Breast epithelium (tissue), 4 donors: ENCODE data around the gene ABAT. TPM values are rescaled to one million over a fixed set of nuclear protein-coding genes. Genes with fewer than 3 reads are reported as not detected.

ENCODE experiments used
- DNase-seq, 2 donors: peaks; one replicate each; pipeline ENCODE4 v3.0.0-alpha.2; 2019; ENCODE audit warnings: low spot score in 2 of 2
- H3K27ac ChIP-seq, 2 donors: fragments of 200-600 bp; sonication (generic) in 1 of 2; one replicate each; pipeline ENCODE4 v1.5.1; 2016 to 2019; ENCODE audit warnings: mild to moderate bottlenecking in 1 of 2
- H3K27me3 ChIP-seq, 2 donors: fragments of 200-600 bp; sonication (generic) in 1 of 2; one replicate each; pipeline versions ENCODE4 v1.5.1 to v1.6.0; 2017 to 2019; ENCODE audit warnings: control low read depth in 1 of 2, mild to moderate bottlenecking in 1 of 2
- H3K36me3 ChIP-seq: fragments of 200-600 bp; one replicate; pipeline ENCODE4 v1.5.1; 2019
- H3K4me1 ChIP-seq, 2 donors: fragments of 200-600 bp; sonication (generic); one replicate each; pipeline ENCODE4 v1.5.1; 2016 to 2019; ENCODE audit warnings: control low read depth in 1 of 2
- H3K4me3 ChIP-seq, 3 donors: fragments of 200-600 bp; sonication (generic); 1 replicate in 2 of 3; 2 replicates in 1 of 3; pipeline ENCODE4 v1.5.1; 2016 to 2019; ENCODE audit warnings: mild to moderate bottlenecking in 3 of 3, moderate library complexity in 2 of 3
- H3K9me3 ChIP-seq, 2 donors: fragments of 200-600 bp; sonication (generic) in 1 of 2; one replicate each; pipeline ENCODE4 v1.5.1; 2016 to 2019; ENCODE audit warnings: control low read depth in 1 of 2
- CTCF ChIP-seq, 3 donors: fragments of 450-650 bp; IDR thresholded peaks; one replicate each; pipeline ENCODE4 v1.5.1; 2016 to 2017; ENCODE audit warnings: antibody characterized with exemption in 3 of 3, mild to moderate bottlenecking in 3 of 3, moderate library complexity in 3 of 3
- POLR2A ChIP-seq: fragments of 450-650 bp; IDR thresholded peaks from one replicate; pipeline ENCODE4 v1.6.1; 2016; ENCODE audit warnings: antibody characterized with exemption, mild to moderate bottlenecking, moderate library complexity
- POLR2AphosphoS5 ChIP-seq, 3 donors: sonication (generic); formaldehyde crosslinking; IDR thresholded peaks; one replicate each; pipeline ENCODE4 v1.6.1; 2017; ENCODE audit warnings: antibody characterized with exemption in 3 of 3
- intact Hi-C: fragments of 100-400 bp; cut with DNase I; formaldehyde crosslinking; loops from one replicate; pipeline ENCODE4 v1.15.1; 2023; ENCODE audit warnings: low total_unique reads
- total RNA-seq, 3 donors: library from RNA; depleted of rRNA; stranded (reverse); fragments of >200 nt; gene quantifications; one replicate each; pipeline ENCODE4 v1.1.0, GENCODE V29; 2016

Gene ABAT
- total RNA-seq, 3 donors from 2014 or later = 7.5 to 12.6 (median 9.8) TPM

GRCh38 chr16:8761078-8761477 lies 86.7 kb downstream of the ABAT start:
- Histone ChIP-seq H3K27ac (no peak overlapping the region), H3K9me3 (no peaks in the 10 kb centered on the region), H3K4me1 (no peaks in the 10 kb centered on the region), H3K36me3 (no peaks in the 10 kb centered on the region), H3K27me3 (no peaks in the 10 kb centered on the region), H3K4me3 (no peak overlapping the region)
- intact Hi-C loops = no loop called here
- TF ChIP-seq POLR2AphosphoS5 (IDR thresholded peaks at IDR 0.05) = no peak
- TF ChIP-seq POLR2A = no peak
- TF ChIP-seq CTCF (IDR thresholded peaks at IDR 0.05) = no peak
- no peak for DNase-seq

GRCh38 chr16:8762254-8762653 lies 87.8 kb downstream of the ABAT start:
- H3K36me3 ChIP-seq = no peaks in the 10 kb centered on the region

DNA sequence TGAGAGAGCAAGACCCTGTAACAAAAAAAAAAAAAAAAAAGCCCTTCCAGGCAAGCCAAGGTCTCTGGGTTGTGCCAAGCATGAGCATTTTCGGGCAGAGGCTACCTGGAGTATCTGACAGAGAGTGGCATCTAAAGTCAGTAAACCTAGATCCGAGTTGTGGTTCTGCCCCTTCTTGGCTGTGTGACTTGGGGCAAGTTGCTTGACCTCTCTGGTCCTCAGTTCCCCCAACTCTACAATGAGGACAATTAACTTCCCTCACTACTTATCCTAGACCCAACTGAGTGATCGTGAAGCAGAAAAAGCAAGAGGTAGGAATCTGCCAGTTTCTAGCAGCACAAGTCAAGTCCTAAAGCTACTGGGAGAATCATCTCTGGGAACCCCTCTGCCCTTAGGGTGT lies 88.7 kb downstream of the ABAT start:
- Histone ChIP-seq H3K36me3 (no peaks in the 10 kb centered on the region), H3K4me3 (no peak overlapping the region), H3K27me3 (no peaks in the 10 kb centered on the region), H3K27ac (no peak overlapping the region), H3K9me3 (no peaks in the 10 kb centered on the region), H3K4me1 (no peaks in the 10 kb centered on the region)
- DNase-seq = no peak
- TF ChIP-seq CTCF (IDR thresholded peaks at IDR 0.05) (no peak), POLR2AphosphoS5 (IDR thresholded peaks at IDR 0.05) (no peak), POLR2A (no peak)
- intact Hi-C loops = no loop called here

More at GRCh38 chr16:8762254-8762653, 87.8 kb downstream of the ABAT start:
- Histone ChIP-seq H3K4me3 (no peak overlapping the region), H3K27ac (no peak overlapping the region), H3K4me1 (no peaks in the 10 kb centered on the region), H3K9me3 (no peaks in the 10 kb centered on the region), H3K27me3 (no peaks in the 10 kb centered on the region)
- intact Hi-C loops = no loop called here
- TF ChIP-seq POLR2A = no peak
- TF ChIP-seq CTCF (IDR thresholded peaks at IDR 0.05) = no peak
- no peak for TF ChIP-seq POLR2AphosphoS5 (IDR thresholded peaks at IDR 0.05)
- no peak for DNase-seq

DNA sequence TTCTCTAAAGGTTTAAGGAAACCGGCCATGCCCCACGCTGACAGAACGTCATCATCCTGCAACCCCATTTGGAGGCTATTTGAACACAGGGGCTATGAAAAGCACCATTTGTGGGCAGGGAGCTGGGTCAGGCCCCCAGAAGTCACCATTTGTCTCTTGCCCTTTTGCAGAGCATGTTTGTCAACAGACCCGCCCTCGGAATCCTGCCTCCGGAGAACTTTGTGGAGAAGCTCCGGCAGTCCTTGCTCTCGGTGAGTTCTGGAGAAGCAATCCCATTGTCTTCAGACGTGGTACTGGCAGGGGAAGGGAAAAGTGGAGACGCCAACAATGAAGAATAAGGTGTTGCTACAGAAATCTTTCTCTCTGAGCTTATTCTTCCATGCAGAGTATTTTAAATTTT lies 89.5 kb downstream of the ABAT start:
- no peak overlapping the region for H3K4me3 ChIP-seq
- H3K36me3 ChIP-seq = peaks cover 4% of the 10 kb centered on the region
- no peaks in the 10 kb centered on the region for H3K4me1 ChIP-seq
- H3K27ac ChIP-seq = no peak overlapping the region
- no peaks in the 10 kb centered on the region for H3K27me3 ChIP-seq
- intact Hi-C loops = no loop called here
- no peak for DNase-seq
- no peaks in the 10 kb centered on the region for H3K9me3 ChIP-seq
- no peak for TF ChIP-seq POLR2AphosphoS5 (IDR thresholded peaks at IDR 0.05)
- TF ChIP-seq CTCF (IDR thresholded peaks at IDR 0.05) = no peak
- no peak for TF ChIP-seq POLR2A

DNA sequence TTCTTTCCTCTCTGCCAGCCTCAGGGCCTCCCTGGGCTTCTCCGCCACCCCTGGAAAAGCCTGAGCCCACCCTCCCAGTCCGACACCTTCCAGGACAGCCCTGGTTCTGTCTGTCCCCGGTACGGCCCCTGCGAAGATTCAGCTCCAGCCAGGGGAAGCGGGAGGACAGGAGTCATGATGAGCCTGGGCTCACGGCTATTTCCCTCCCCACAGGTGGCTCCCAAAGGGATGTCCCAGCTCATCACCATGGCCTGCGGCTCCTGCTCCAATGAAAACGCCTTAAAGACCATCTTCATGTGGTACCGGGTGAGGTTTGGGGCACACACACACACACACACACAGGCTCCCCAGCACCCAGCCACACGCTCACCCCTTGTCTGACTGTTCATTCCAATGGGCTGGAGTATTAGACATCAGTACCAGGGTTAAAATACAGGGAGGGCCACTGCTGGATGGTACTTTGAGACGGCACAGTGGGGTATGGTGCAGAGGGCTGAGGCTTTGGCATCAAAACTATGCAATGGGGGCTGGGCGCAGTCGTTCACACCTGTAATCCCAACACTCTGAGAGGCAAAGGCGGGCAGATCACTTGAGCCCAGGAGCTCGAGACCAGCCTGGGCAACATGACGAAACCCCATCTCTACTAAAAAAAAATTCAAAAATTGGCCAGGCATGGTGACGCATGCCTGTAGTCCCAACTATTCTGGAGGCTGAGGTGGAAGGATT lies 90.3 kb downstream of the ABAT start:
- DNase-seq = no peak
- Histone ChIP-seq H3K4me1 (no peaks in the 10 kb centered on the region), H3K36me3 (peaks cover 8% of the 10 kb centered on the region), H3K4me3 (no peak overlapping the region), H3K9me3 (no peaks in the 10 kb centered on the region), H3K27me3 (no peaks in the 10 kb centered on the region), H3K27ac (no peak overlapping the region)
- no peak for TF ChIP-seq POLR2AphosphoS5 (IDR thresholded peaks at IDR 0.05)
- no peak for TF ChIP-seq CTCF (IDR thresholded peaks at IDR 0.05)
- TF ChIP-seq POLR2A = no peak
- intact Hi-C loops = no loop called here
